HCT116 (cell line): ENCODE measurements around the gene KYNU. TPM values are rescaled to one million over a fixed set of nuclear protein-coding genes. Genes with fewer than 3 reads are reported as not detected.

Experiments
- ATAC-seq: fragments of 200-7000 bp; cut with Tn5 transposase; 2 replicates; pipeline ENCODE4 v1.9.1; 2020; ENCODE audit warnings: mild to moderate bottlenecking, moderate library complexity
- BruUV-seq: library from RNA; stranded (reverse); fragments of 400-500 nt; replicated peaks from 2 replicates; lab custom pipeline; 2021; lab: Mats Ljungman, UMichigan
- CTCF ChIA-PET: fragments of 300-600 bp; sonication (Branson Sonifier 250); formaldehyde crosslinking; loops from one replicate; lab custom pipeline; 2021; ENCODE audit warnings: antibody characterized with exemption; lab: Charles Lee
- POLR2A ChIA-PET: fragments of 300-600, 350-600 bp; sonication (Branson Sonifier 250); formaldehyde crosslinking; loops from one replicate; lab custom pipeline; 2021; ENCODE audit warnings: antibody characterized with exemption; lab: Charles Lee
- RAD21 ChIA-PET, 2 experiments: fragments of 300-600 bp; sonication (Branson Sonifier 250); formaldehyde crosslinking; loops; one replicate each; lab custom pipeline; 2023; ENCODE audit warnings: low total read pairs in 2 of 2; ENCODE audit not compliant: uncharacterized antibody in 2 of 2, unreplicated experiment in 2 of 2, low non-redundant PET in 1 of 2; lab: Charles Lee
- DNase-seq: peaks from one replicate; pipeline ENCODE4 v3.0.0-alpha.2; 2010; ENCODE audit warnings: low read depth, low spot score
- H2AFZ ChIP-seq: fragments of 200-600 bp; shearing (Covaris generic), sonication (generic); 2 replicates; pipeline ENCODE4 v1.6.1; 2017; ENCODE audit warnings: low read depth, mixed run types, mixed read lengths, antibody characterized with exemption, low read length; ENCODE audit not compliant: poor library complexity, severe bottlenecking
- H3K27ac ChIP-seq: 2 replicates; pipeline ENCODE4 v1.5.1; 2012; ENCODE audit warnings: low read depth, low read length
- H3K27me3 ChIP-seq: fragments of 200-600 bp; sonication (generic); 2 replicates; pipeline ENCODE4 v1.6.1; 2016; ENCODE audit warnings: mixed run types, low read length, mixed read lengths; ENCODE audit not compliant: insufficient read depth
- H3K36me3 ChIP-seq, 2 experiments: fragments of 200-500 bp in 1 of 2; fragments of 200-600 bp in 1 of 2; sonication (Bioruptor generic) in 1 of 2; sonication (generic) in 1 of 2; 2 replicates each; pipeline versions ENCODE4 v1.5.1 to v1.6.1; 2014 to 2016; ENCODE audit warnings: low read length in 2 of 2, inconsistent platforms in 1 of 2, mixed read lengths in 1 of 2, mixed run types in 1 of 2; ENCODE audit not compliant: insufficient read depth in 2 of 2, control insufficient read depth in 1 of 2
- H3K4me1 ChIP-seq, 2 experiments: fragments of 200-600 bp in 1 of 2; sonication (generic) in 1 of 2; 2 replicates each; pipeline versions ENCODE4 v1.5.1 to v1.6.1; 2012 to 2017; ENCODE audit warnings: low read length in 2 of 2, inconsistent platforms in 1 of 2, mild to moderate bottlenecking in 1 of 2, mixed read lengths in 1 of 2, mixed run types in 1 of 2, moderate library complexity in 1 of 2; ENCODE audit not compliant: insufficient read depth in 2 of 2, control insufficient read depth in 1 of 2
- H3K4me2 ChIP-seq: fragments of 200-600 bp; sonication (generic); 2 replicates; pipeline ENCODE4 v1.6.1; 2017; ENCODE audit warnings: mixed run types, low read length, mixed read lengths
- H3K4me3 ChIP-seq, 2 experiments: fragments of 200-600 bp in 1 of 2; sonication (generic) in 1 of 2; replicated peaks in 1 of 2; 2 replicates each; pipeline ENCODE4 v1.5.1; 2011 to 2016; ENCODE audit warnings: low read length in 2 of 2, control low read depth in 1 of 2, low read depth in 1 of 2, mild to moderate bottlenecking in 1 of 2, mixed read lengths in 1 of 2, mixed run types in 1 of 2
- H3K79me2 ChIP-seq: fragments of 200-600 bp; sonication (generic); 2 replicates; pipeline ENCODE4 v1.6.1; 2017; ENCODE audit warnings: mild to moderate bottlenecking, mixed run types, low read length, moderate library complexity, mixed read lengths; ENCODE audit not compliant: insufficient read depth
- H3K9ac ChIP-seq: fragments of 200-600 bp; sonication (generic); 2 replicates; pipeline ENCODE4 v1.6.1; 2016; ENCODE audit warnings: low read length, mixed read lengths
- H3K9me2 ChIP-seq: fragments of 200-600 bp; sonication (generic), shearing (Covaris generic); 2 replicates; pipeline ENCODE4 v1.6.1; 2017; ENCODE audit warnings: mixed run types, mild to moderate bottlenecking, moderate library complexity; ENCODE audit not compliant: insufficient read depth
- H3K9me3 ChIP-seq, 2 experiments: fragments of 200-500 bp in 1 of 2; fragments of 200-600 bp in 1 of 2; sonication (Bioruptor generic) in 1 of 2; sonication (generic) in 1 of 2; 2 replicates each; pipeline ENCODE4 v1.6.1; 2014 to 2017; ENCODE audit warnings: low read length in 2 of 2, mixed read lengths in 2 of 2, inconsistent platforms in 1 of 2, low read depth in 1 of 2, mild to moderate bottlenecking in 1 of 2, mixed run types in 1 of 2, moderate library complexity in 1 of 2; ENCODE audit not compliant: control insufficient read depth in 1 of 2, insufficient read depth in 1 of 2
- H4K20me1 ChIP-seq: fragments of 200-600 bp; sonication (generic), shearing (Covaris generic); 2 replicates; pipeline ENCODE4 v1.6.1; 2017; ENCODE audit warnings: mixed run types, mild to moderate bottlenecking, moderate library complexity; ENCODE audit not compliant: insufficient read depth
- ELF1 ChIP-seq: IDR thresholded peaks from 2 replicates; pipeline ENCODE4 v1.6.1; 2012; ENCODE audit warnings: low read depth, borderline replicate concordance
- FOSL1 ChIP-seq: IDR thresholded peaks from 2 replicates; pipeline ENCODE4 v1.6.1; 2012; ENCODE audit warnings: low read depth
- SIN3A ChIP-seq: IDR thresholded peaks from 2 replicates; pipeline ENCODE4 v1.6.1; 2012; ENCODE audit warnings: low read depth
- TCF7L2 ChIP-seq: IDR thresholded peaks from 2 replicates; pipeline ENCODE4 v1.7.0; 2011; ENCODE audit warnings: borderline replicate concordance, inconsistent platforms; ENCODE audit not compliant: insufficient read depth, insufficient read length; ENCODE audit errors: extremely low read depth
- ZFX ChIP-seq: fragments of 450-650 bp; IDR thresholded peaks from 2 replicates; pipeline ENCODE4 v1.6.1; 2017
- ZNF274 ChIP-seq: fragments of 200-500 bp; sonication (Bioruptor generic); IDR thresholded peaks from 2 replicates; pipeline ENCODE4 v1.6.1; 2014; ENCODE audit warnings: mild to moderate bottlenecking, low read depth, low read length, inconsistent platforms
- intact Hi-C: fragments of 100-400 bp; cut with micrococcal nuclease; formaldehyde crosslinking; loops from 2 replicates; pipeline ENCODE4 v1.10.0; 2022
- total RNA-seq: library from RNA; stranded (reverse); gene quantifications from one replicate; pipeline ENCODE4 v1.2.1, GENCODE V29; 2021; ENCODE audit not compliant: unreplicated experiment
- TF ChIP-seq, protein P1 (sequence below): IDR thresholded peaks from 2 replicates; pipeline ENCODE4 v1.6.1; 2012; ENCODE audit warnings: low read depth
- TF ChIP-seq, protein P2 (sequence below): IDR thresholded peaks from 2 replicates; pipeline ENCODE4 v1.6.1; 2011; ENCODE audit warnings: mild to moderate bottlenecking, low read length, moderate library complexity; ENCODE audit not compliant: insufficient replicate concordance; ENCODE audit errors: extremely low read depth
- TF ChIP-seq, protein P3 (sequence below): IDR thresholded peaks from 2 replicates; pipeline ENCODE4 v1.6.1; 2012

The KYNU gene
- total RNA-seq, 1 experiment from 2014 or later = 0.22 TPM

DNA sequence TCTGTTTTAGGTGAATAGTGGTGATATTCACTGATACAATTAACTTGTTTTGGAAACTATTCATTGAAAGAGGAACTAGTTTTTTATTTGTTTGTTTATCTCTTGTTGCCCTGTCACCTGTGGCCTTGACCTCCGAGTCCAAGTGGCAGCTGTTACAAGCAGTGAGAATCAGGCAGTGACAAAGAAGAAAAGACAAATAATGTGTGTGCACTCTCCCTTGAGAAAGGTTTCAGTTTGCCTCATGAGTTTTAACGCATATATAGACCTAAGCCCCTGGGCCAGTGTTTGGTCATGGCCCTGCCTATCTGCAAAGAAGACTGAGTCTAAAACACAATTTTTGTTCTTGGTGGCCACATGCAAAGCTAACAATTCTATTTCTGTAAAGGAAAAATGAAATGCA lies 15.3 kb downstream of the KYNU start:
- POLR2A ChIA-PET = no interaction called here
- H3K4me2 ChIP-seq = no peak overlapping the region
- H3K9me2 ChIP-seq = no peaks in the 10 kb centered on the region
- RAD21 ChIA-PET = no interaction called here
- intact Hi-C loops = no loop called here
- no peaks in the 10 kb centered on the region for H3K9me3 ChIP-seq
- no peaks in the 10 kb centered on the region for H3K27me3 ChIP-seq
- no peak overlapping the region for H3K9ac ChIP-seq
- BruUV-seq = no TSS peak
- H3K36me3 ChIP-seq = no peaks in the 10 kb centered on the region
- CTCF ChIA-PET = no interaction called here
- no peaks in the 10 kb centered on the region for H3K4me1 ChIP-seq
- no peak overlapping the region for H2AFZ ChIP-seq
- TF ChIP-seq, protein P1, sequence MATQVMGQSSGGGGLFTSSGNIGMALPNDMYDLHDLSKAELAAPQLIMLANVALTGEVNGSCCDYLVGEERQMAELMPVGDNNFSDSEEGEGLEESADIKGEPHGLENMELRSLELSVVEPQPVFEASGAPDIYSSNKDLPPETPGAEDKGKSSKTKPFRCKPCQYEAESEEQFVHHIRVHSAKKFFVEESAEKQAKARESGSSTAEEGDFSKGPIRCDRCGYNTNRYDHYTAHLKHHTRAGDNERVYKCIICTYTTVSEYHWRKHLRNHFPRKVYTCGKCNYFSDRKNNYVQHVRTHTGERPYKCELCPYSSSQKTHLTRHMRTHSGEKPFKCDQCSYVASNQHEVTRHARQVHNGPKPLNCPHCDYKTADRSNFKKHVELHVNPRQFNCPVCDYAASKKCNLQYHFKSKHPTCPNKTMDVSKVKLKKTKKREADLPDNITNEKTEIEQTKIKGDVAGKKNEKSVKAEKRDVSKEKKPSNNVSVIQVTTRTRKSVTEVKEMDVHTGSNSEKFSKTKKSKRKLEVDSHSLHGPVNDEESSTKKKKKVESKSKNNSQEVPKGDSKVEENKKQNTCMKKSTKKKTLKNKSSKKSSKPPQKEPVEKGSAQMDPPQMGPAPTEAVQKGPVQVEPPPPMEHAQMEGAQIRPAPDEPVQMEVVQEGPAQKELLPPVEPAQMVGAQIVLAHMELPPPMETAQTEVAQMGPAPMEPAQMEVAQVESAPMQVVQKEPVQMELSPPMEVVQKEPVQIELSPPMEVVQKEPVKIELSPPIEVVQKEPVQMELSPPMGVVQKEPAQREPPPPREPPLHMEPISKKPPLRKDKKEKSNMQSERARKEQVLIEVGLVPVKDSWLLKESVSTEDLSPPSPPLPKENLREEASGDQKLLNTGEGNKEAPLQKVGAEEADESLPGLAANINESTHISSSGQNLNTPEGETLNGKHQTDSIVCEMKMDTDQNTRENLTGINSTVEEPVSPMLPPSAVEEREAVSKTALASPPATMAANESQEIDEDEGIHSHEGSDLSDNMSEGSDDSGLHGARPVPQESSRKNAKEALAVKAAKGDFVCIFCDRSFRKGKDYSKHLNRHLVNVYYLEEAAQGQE = no peak
- TF ChIP-seq ZNF274 (no peak), SIN3A (no peak), ELF1 (no peak), TCF7L2 (no peak), FOSL1 (no peak), ZFX (no peak)
- TF ChIP-seq, protein P2, sequence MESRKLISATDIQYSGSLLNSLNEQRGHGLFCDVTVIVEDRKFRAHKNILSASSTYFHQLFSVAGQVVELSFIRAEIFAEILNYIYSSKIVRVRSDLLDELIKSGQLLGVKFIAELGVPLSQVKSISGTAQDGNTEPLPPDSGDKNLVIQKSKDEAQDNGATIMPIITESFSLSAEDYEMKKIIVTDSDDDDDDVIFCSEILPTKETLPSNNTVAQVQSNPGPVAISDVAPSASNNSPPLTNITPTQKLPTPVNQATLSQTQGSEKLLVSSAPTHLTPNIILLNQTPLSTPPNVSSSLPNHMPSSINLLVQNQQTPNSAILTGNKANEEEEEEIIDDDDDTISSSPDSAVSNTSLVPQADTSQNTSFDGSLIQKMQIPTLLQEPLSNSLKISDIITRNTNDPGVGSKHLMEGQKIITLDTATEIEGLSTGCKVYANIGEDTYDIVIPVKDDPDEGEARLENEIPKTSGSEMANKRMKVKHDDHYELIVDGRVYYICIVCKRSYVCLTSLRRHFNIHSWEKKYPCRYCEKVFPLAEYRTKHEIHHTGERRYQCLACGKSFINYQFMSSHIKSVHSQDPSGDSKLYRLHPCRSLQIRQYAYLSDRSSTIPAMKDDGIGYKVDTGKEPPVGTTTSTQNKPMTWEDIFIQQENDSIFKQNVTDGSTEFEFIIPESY = no peak
- TF ChIP-seq, protein P3, sequence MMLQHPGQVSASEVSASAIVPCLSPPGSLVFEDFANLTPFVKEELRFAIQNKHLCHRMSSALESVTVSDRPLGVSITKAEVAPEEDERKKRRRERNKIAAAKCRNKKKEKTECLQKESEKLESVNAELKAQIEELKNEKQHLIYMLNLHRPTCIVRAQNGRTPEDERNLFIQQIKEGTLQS = no peak
- no peak overlapping the region for H3K4me3 ChIP-seq
- ATAC-seq (no peak), DNase-seq (no peak)
- no peaks in the 10 kb centered on the region for H3K79me2 ChIP-seq
- H3K27ac ChIP-seq = no peak overlapping the region
- H4K20me1 ChIP-seq = no peaks in the 10 kb centered on the region
